22Rv1 (cell line): ENCODE results near the gene BCAS1.

Experiments
- CTCF ChIP-seq: fragments of 450-650 bp; IDR thresholded peaks from 2 replicates; pipeline ENCODE4 v1.5.1; 2017; ENCODE audit warnings: mild to moderate bottlenecking
- ZFX ChIP-seq: fragments of 450-650 bp; IDR thresholded peaks from 2 replicates; pipeline ENCODE4 v1.6.1; 2017; ENCODE audit warnings: antibody characterized with exemption, borderline replicate concordance

DNA sequence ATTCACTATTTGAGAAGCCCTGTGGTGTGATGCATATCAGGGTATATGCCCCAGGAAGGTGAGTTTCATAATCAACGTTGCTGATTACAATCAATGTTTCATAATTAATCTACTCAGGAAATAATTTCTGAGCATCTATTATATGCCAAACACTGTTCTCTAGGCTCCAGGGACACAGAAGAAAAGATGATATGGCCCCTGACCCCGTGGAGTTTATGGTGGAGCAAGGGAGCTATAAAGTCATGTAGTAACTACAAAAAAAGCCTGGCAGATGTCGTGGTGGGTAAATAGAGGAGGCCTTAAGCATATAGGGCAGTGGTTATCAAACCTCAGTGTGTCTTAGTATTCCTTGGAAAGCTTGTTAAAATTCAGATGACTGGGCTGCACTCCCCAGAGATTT, 40.1 kb upstream of the BCAS1 start:
- TF ChIP-seq CTCF (no peak), ZFX (no peak)
